HG03139 (cell line): ENCODE results near the gene WDR17.

Source experiments
- ATAC-seq: cut with Tn5 transposase; IDR thresholded peaks from one replicate; pipeline ENCODE4 v1.9.1; 2021; ENCODE audit not compliant: unreplicated experiment

Gene WDR17

DNA sequence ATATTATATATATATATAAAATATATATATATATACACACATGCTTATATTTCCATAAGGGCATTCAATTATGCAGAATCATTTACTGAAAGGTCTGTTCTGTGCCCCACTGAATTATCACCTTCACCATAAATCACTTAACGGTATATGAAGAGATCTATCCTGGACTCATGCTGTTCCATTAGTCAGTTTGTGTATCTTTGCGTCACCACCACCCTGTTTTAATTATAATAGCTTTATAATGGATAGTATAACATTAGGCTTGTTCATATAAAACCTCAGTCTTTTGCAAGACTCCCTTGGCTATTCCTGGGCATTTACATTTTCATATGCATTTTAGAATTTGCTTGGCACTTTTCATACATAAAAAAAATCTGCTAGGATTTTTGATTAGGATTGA, 19.1 kb downstream of the WDR17 start:
- ATAC-seq, result no peak

GRCh38 chr4:176090115-176090514, 24.5 kb downstream of the WDR17 start:
- ATAC-seq, result peak; percentile 97

GRCh38 chr4:176099314-176099713, 33.7 kb downstream of the WDR17 start:
- ATAC-seq, result no peak

DNA sequence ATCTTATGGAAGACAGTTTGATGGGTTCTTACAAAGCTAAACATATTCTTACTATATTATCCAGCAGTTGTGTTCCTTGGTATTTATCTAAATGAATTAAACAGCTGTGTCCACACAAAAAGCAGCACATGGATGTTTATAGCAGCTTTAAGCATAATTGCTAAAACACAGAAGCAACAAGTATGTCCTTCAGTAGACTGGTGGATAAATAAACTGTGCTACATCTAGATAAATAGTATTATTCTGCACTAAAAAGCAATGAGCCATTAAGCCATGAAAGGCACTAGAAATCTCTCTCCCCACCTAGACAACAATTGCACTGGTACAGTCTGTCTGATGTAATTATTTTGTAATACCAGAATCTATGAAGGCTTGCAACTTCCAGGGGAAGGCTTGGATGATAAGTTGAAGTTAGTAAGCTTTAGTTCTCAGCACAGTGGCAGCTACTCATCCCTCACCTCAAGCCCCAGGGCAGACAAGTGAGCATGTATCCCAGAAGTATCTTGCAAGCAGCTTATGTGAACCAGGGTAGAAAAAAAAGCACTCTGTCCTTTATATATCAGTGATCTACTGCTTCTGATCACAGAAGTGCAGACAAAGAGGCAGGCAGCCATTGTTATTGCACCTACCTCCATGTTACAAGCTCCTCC, 36.9 kb downstream of the WDR17 start:
- ATAC-seq, result no peak

GRCh38 chr4:176107695-176108094, 42.1 kb downstream of the WDR17 start:
- ATAC-seq, result no peak

GRCh38 chr4:176123710-176124407, 58.2 kb downstream of the WDR17 start:
- ATAC-seq, result peak; percentile 99

- no peak for ATAC-seq
Observed at GRCh38 chr4:176125063-176125462, 59.4 kb downstream of the WDR17 start.

DNA sequence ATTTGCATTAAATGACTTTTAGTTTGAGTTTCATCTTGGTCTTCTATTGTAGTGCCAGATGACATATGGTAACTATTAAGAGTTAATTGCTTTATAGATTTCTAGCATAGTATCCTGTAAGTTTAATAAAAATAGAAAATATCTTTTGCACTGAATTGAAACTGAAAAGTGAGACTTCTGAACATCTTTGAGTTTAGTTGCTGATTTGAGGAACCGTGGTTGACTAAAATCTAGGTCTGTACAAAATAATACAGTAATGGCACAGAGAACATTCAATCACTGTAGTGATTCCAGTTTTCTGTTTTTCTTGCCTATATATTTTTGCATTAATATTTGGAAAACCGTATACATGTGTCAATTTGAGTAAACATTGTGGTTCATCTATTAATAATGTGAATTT, 69.0 kb downstream of the WDR17 start:
- ATAC-seq, result no peak

DNA sequence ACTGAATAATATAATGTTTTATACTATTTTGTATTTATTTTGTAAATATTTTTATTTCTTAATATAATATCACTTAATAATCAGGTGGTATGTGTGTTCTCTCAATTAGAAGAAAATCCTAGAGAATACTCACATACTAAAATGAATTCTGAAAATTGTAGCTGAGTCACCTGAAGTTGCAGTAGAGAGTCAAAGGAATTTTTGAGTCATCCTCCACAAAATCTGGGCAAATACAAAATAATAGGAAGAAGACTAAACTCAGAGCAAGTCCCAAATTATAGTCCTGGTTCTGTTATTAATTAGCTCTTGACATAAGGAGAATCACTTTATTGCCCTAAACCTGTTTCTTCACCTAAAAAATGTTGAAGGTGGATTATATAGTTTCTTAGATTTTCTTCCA, 72.0 kb downstream of the WDR17 start:
- ATAC-seq, result no peak

DNA sequence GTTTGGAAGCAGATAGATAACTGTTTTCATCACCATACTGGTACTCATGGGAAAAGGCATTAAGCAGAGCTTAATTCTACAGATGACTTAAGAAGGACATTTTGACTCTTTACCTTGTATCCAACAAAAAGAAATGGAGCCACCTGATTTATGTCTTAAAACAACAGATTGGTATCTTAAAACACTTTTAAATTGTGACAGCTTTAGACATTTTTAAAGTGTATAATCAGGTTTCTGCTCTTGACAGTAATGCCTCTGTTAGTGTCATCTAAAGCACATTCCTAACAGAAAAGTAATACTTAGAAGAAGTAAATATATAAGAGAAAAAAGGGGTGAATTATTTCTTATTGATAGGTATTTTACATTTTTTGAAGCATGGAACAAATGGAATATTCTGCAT, 73.9 kb downstream of the WDR17 start:
- ATAC-seq, result no peak

GRCh38 chr4:176142253-176142652, 76.6 kb downstream of the WDR17 start:
- no peak for ATAC-seq

- no peak for ATAC-seq
Observed at GRCh38 chr4:176149680-176150355, 84.2 kb downstream of the WDR17 start.

- ATAC-seq, result no peak
Observed at GRCh38 chr4:176150356-176150682, 84.7 kb downstream of the WDR17 start.

DNA sequence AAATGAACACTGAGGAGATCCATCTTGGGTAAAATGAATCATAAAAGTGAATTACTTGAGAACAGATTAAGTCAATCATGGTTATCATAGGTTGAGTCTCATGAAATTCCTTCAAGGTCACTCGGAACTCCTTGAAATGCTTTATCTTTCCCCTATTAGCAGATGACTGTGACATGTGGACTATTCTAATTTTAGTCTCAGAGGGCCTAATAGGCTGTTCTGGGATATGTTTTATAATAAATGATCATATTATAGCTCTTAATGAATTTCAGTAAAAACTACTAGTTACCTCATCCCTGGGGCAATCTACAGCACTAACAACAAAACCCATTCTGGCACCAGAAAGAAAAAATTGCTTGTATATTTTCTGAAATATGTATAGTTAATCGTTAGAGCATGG, 85.1 kb downstream of the WDR17 start:
- no peak for ATAC-seq

GRCh38 chr4:176153124-176153523, 87.5 kb downstream of the WDR17 start:
- ATAC-seq, result no peak

- no peak for ATAC-seq
Observed at GRCh38 chr4:176156656-176157055, 91.0 kb downstream of the WDR17 start.

GRCh38 chr4:176163041-176163440, 97.4 kb downstream of the WDR17 start:
- no peak for ATAC-seq

GRCh38 chr4:176185051-176185450, 119.4 kb downstream of the WDR17 start:
- no peak for ATAC-seq

GRCh38 chr4:176186067-176186466, 120.4 kb downstream of the WDR17 start:
- ATAC-seq, result no peak

DNA sequence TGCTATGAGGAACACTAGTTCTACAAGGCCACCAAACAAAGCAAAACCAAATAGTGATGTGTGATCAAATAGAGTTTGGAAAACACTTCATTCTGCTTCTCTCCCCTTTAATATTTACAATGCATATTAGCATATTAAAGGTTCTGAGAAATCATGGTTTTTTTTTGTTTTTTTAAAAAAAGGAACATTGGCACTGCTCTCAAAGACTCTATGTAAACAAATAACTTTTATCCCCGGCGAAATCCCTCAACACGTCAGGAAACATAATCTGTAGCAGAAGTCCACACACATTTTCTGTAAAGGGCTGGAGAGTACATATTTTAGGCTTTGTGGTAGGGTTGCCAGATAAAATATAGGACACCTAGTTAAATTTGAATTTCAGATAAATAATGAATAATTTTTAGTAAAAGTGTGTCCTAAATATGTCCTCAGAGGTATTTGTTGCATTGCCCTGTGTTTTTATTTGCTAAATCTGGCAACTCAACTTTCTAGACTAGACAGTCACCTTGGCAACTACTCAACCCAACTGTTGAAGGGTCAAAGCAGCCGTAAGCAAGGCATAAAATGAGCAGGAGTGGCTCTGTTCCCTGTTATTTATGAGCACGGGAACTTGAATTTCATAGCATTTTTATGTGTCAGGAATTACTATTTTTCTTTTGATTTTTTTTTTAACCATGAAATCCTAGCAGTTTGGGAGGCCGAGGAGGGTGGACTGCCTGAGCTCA, 121.2 kb downstream of the WDR17 start:
- no peak for ATAC-seq

DNA sequence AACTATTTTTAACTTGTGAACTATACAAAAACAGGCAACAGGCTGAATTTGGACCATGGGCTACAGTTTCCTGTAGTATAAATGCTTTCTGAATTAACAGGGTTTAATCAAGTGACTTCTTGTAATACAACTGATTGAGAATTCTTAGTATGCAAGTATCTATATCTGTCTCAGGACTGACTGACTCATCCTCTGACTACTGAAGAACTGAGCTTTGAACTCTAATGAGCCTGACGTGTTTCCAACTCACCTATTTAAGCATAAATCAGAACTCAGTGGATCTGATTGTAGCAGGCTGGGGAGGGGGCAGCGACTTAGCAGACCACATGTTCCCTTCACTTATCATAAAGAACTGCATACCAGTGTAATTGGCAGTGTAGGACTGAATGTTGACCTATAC, 122.0 kb downstream of the WDR17 start:
- ATAC-seq, result no peak

DNA sequence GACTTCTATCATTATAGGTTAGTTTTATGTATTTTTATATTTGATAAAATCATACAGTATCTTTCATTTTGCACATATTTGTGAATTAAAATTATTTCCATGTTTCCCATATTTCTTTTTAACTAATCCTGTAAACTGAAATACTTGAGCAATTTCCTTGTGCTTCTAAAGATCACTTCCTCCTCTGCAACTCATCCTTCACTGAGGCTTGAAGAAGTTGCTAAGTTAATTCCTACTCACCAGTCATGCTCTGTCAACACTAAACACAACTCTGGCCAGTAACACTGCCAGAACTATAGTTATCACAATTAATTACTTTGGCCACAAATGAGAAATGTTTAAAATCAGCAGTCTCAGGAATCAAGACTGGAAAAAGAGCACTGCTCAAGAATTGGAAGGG, 123.0 kb downstream of the WDR17 start:
- no peak for ATAC-seq
